SIG-M5 treated with dmso at 0.1 percent for 504 hours (cell line): ENCODE results near the gene DSTN.
A peak's percentile ranks its signal among the peaks of the same experiment; 100 is the strongest.
"Not testable (repeated sequence)": the region's sequence is repeated elsewhere in the genome, so short reads cannot be mapped to it uniquely, and the experiment has no call there.

ENCODE experiments used
- DNase-seq: peaks from one replicate; lab custom pipeline; 2025; ENCODE audit not compliant: unreplicated experiment; lab: John Stamatoyannopoulos, UW

The DSTN gene

DNA sequence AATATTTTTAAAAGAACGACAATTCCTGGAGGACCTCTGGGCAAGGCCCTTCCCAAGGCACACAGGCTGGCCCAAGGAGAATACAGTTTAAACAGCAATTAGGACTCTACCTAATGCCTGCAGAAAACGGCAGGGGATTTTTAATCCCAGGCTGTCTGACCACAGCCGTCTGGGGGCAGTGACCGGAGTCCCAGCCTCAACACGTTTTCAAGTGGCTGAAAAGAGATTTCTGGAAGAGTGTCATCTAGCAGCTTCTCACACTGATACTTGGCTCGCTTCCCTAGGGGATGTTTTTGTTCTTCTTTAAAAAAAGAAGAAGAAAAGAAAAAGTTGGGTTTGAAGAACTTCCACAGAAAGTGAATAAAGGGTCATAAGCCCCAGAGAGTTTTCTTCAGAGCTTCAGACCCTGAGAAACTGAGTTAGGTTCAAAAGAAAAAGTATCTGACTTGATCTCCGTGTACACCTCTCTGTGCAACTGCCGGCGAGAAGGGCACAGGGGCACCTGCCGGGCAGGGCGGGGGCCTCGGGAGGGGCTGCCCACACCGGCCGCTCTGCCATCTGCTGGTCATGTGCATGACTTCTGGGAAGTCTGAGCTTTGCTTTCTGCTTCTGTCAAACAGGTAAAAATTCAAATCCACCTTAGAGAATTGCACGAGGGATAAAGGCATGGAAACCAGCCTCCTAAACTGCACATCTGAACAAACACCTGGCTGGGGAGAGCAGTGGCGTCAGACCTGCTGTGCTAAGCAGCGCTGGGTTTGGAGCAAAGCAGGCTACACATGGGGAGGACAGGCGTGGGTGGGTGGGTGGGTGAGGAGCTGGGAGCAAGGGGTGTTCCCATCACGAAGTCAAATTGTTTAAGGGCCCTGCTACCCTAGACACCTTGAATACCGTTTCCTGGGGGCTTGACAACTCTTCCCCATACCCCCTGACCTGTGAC lies 79.2 kb downstream of the DSTN start:
- DNase-seq = peak; percentile 13

DNA sequence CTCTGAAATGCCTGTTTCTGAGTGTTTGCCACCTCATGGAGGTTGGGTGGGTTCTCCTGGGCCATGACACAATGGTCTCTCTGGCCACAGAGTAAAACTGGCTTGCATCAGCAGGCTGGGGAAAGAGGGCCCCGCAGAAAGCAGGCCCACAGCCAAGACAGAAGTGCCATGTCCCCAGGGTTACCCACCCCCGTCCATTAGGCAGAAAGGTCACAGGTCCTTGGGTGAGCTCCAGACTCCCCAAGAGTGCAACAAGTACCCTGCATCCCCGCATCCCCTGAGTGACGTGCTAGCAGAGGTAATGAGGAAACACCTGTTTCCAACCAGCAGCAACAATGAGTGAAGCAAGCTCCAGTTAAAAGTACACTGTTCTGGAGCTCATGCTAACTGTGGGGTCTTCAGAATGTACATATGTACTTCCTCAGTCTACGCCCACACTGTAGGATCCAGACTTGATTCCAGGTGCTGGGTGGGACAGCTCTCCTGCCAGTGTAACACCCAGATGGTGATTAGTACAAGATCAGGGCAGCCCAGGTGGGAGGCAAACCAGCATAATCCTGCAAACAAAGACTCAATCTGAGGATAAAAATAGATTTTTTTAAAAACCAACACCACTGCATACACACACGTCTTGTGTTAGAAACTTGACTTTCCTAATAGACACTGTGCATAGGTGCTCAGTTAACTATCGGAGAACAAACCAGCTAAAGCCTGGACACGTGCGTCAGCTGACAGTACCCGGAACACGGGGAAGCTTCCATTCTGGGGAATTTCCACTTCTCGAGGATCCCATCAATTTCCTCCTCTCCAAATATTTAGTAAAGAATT lies 80.6 kb downstream of the DSTN start:
- DNase-seq = no peak

DNA sequence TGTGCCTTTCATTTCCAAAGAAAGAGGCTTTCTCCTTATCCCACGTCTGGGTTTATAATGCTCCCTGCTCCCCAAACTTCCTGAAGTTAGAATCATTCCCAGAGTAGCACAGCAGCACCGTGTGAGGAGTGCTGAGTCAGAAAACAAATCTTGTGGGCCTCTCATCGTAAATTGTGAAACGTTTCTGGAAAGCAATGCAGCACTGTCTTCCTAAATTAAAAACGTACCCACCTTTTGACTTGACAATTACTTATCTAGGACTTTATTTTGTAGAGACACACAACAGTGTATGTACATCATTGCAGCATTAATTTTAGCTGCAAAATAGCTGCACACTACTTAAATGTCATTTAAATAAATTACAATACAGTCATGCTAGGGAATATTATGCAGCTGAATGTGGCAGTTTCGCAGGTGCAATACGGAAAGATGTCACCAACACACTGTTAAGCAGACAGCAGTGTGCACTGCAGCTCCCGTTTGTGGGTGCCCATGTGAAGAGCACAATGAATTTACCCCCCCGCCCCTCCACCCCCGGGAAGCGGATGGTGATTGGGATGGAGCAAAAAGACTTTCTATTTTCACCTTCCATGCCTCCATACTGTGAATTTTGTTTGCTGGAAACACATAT lies 81.4 kb downstream of the DSTN start:
- no peak for DNase-seq

DNA sequence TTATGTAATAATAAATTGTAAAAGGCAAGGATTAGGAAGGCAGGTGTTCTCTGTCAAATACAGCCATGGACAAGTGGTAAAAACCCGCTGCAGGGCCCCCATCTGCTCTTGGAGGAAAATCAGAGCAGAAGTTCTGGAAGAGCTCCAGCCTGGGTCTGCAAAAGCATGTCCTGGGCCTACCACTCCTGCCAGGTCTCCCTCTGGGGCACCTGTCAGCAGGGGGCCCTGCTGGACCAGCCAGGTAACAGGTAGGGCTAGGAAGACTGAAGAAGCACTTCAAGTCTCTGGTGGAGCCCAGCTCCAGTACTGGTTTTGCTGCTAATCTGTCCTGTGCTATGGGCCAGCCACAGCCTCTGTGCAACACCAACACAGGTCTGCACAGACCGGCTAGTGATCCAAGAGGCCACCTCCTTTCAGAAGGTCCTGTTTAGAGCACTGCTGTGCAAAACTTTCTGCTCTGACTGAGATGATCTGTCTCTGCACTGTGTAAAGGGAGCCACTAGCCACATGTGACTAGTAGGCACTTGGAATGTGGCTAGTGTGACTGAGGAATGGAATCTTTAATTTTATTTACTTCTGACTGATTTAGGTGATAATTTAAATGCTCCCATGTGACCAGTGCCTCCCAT lies 82.0 kb downstream of the DSTN start:
- DNase-seq = no peak

DNA sequence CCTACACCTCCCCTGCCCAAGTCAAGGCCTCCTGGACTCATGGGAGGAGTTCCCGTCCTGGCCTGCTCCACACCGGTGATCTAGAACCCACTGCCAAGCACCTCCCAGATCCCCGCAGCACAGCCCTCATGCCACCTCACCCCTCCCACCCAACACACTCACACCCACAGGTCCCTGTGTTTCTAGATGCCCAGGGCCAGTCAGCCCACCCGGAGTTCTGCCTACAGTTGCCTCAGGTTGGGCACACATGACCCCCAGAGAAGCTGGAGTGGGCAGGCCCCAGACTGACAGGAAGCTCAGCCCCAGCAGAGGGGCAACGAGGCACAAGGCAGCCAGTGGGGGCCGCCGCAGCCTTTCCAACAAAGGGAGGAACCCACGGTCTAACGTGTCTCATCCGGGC lies 82.5 kb downstream of the DSTN start:
- no peak for DNase-seq

DNA sequence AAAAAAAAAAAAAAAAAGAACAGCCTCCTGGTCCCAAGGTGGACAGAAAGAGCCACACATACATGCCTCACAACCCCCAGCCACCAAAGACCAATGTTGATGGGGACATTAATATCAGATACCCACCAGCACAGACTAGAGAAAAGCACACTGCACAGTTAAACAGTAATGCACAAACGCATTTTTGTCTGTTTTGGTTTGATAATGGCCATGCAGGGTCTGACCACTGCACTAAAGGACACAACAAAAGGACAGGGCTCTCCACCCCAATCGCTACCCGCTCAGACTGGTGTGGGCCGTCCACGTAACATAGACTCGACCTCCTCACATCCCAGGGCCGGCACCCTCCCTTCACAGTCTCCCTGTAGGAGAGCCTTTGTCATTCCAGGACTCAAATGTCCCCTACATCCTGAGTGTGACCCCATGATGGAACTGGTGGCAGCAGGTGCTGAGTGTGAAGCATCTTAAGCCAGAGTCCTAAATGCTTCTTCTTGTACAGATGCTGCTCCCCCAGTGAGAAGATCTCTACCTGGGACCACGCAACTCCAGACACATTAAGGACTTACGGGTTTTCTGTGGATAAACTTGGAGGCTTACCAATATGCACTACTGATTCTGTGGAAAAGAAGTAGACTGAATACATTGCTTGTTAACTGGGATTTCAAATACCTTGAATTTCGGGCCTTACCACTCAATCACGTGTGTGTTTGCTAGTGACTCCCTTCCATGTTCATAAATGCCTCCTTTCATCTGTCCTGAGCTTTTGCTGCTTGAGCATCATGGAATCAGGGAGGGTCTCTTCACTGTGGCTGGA lies 84.2 kb downstream of the DSTN start:
- DNase-seq = no peak

DNA sequence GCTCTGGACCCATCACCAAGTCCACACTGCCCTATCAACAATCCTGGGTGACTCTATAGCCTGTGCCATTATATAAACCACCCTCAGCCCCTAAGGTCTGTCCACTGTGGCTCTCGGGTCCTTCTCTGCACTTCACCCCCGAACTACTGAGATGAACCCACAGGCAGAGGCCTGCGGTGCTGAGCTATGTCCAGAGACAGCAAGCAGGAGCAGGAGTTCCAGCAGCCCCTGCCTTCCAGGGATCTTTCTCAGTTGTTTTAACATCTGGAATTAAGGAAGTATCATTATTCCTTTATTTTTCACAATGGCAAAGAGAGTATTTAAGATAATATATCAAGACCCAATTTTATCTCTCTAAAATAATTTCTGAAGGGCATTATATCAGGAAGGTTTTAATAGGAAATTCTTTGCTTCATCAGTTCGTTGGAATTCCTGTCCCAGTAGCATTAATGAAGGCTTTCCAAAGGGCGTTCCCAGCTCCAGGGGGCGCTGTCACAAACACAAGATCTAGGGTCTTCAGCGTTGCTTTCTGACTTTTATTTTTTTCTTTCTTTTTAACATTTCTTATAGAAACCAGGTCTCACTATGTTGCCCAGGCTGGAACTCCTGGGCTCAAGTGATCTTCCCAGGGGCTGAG lies 84.9 kb downstream of the DSTN start:
- no peak for DNase-seq

DNA sequence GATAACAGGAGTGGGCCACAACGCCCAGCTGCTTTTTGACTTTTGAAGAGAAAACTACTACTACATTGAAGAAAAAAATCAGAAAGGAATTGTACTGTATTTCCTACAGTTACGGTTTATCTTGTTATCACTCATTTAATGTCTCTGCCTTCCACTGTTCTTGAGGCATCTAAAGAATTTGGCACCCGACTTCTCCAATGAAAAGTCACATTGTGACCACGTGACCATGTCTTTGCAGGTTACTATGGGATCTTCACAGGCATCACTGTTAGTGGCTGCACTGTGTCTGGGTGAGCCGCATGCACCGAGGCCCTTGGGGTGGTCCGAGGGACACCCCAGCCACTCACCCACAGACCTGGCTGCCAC lies 85.4 kb downstream of the DSTN start:
- no peak for DNase-seq

DNA sequence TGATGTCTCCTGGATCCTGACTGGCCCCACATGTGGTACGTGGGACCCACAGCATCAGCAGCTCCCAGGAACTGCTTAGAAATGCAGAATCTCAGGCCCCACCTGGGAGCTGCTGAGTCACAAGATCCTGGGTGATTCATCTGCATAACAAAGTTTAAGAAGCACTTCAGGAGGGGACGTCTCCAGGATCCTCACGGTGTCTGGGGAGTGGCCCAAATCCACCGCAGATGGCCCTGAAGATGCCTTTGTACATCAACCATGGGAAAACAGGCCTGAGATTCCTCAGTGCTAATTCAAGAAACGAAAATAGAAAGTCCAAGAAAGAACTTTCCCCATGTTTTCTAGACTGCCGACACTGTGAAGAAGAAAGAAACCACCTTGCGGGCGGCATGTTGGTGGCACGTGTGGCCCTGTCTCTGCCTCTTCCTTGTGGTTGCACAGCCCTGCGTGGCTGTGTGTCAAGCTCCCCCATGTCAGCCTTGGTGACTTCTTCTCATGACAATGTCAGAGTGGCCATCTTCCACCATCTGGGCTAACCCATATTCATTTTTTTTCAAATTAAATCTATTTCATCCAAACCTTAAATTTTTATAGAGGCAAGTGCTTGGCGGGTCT lies 86.1 kb downstream of the DSTN start:
- DNase-seq = no peak

DNA sequence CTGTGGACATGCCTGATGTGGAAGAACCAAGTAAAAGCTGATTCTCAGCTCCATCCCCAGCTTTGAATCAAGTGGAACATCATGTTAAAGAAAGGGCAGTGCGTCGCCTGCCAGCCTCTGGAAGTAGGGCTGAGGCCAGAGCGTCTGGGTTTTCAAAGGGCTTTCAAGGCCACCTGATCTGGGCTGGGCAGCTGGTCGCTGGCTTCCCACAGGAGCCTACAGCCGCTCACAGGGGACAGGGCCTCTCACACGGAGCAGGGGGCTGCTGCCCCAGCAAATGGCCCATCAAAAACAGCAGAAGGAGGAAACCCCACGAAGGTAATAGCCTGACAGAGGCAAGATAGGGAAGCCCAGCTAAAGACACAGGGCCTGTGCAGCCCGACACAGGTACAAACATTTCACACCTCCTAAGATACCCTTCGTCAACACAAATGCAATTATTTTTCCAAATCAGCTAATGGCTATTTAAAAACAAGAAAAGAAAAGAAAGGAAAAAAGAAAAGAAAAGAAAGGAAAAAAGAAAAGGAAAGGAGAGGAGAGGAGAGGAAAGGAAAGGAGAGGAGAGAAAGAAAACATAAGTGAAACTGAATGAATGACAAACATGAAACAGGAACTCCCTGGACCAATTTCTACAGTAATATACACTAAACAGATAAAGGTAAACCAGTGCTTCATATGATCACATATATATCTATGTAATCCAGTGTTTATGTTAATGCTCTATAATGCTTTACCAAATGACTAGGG lies 87.4 kb downstream of the DSTN start:
- no peak for DNase-seq

DNA sequence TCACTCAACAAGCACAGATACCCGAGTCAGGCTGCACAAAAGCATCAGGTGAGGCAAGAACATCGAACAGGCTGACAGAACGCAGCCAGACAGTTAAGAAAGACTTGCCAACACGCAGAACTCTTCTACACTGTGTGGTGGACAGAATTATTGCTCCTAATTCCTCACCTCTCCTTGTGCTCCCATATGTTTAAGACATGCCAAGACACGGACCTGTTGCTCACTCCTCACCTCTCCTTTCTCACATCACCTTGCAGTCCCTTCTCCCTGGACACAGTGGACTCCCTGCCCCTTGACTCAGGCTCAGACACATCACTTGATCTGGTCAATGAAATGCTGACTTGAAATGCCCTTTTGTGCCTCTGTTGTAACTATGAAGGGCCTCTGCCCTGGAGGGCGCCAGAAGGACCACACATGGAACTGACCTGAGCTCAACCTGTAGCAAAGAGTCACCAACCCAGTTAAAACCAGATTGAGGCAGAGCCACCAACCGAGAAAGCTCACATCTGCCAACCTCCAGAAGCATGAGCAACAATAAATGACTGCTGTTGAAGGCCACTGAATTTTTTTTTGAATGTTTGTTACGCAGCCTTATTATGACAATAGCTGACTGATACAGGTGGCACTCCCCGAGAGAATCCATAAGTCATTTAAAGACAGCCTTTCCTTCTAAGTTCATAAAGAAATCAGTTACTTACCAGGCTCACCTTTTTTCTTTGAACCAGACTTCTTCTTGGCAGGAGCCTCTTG lies 88.2 kb downstream of the DSTN start:
- DNase-seq = no peak

DNA sequence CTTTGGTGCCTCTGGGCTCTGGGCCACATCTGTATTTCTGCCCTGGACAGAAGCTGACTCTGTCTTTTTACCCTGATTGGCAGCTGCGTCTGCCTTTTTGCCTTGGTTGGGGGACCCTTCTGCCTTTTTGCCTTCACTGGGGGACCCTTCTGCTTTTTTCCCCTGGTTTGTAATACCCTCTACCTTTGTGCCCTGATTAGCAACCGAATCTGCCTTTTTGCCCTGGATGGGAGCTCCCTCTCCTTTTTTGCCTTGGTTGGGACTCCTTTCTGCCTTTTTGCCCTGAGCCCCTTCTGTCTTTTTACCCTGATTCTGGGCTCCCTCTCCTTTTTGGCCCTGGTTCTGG lies 88.7 kb downstream of the DSTN start:
- DNase-seq = no peak

DNA sequence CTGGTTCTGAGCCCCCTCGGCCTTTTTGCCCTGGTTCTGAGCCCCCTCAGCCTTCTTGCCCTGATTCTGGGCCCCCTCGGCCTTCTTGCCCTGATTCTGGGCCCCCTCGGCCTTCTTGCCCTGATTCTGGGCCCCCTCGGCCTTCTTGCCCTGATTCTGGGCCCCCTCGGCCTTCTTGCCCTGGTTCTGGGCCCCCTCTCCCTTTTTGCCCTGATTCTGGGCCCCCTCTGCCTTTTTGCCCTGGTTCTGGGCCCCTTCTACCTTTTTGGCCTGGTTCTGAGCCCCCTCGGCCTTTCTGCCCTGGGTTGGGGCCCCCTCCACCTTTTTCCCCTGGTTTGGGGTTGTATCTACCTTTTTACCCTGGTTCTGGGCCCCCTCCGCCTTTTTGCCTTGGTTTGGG lies 89.5 kb downstream of the DSTN start:
- not testable (repeated sequence) for DNase-seq
